IMR-90 (cell line): ENCODE data around the gene ITGB1. TPM values are rescaled to one million over a fixed set of nuclear protein-coding genes. Genes with fewer than 3 reads are reported as not detected.
"Not testable (repeated sequence)": the region's sequence is repeated elsewhere in the genome, so short reads cannot be mapped to it uniquely, and the experiment has no call there.

Source experiments
- ATAC-seq: fragments of 200-7000 bp; cut with Tn5 transposase; 2 replicates; pipeline ENCODE4 v1.9.1; 2020; ENCODE audit warnings: low read depth, mild to moderate bottlenecking, moderate library complexity
- BruUV-seq: library from RNA; stranded (reverse); fragments of 400-500 nt; replicated peaks from 2 replicates; lab custom pipeline; 2021; lab: Mats Ljungman, UMichigan
- CTCF ChIA-PET: fragments of 300-600 bp; formaldehyde crosslinking; extraction: SDS; loops from one replicate; lab custom pipeline; 2021; ENCODE audit warnings: antibody characterized with exemption; lab: Yijun Ruan, JAX
- POLR2A ChIA-PET: fragments of 300-600 bp; sonication (Branson Sonifier 250); formaldehyde crosslinking; loops from one replicate; lab custom pipeline; 2022; ENCODE audit warnings: antibody characterized with exemption; ENCODE audit not compliant: unreplicated experiment; lab: Charles Lee
- DNase-seq: peaks from one replicate; pipeline ENCODE4 v3.0.0; 2013
- H2AFZ ChIP-seq: replicated peaks from 2 replicates; pipeline ENCODE3; 2013; ENCODE audit warnings: low read length, mild to moderate bottlenecking; ENCODE audit not compliant: poor library complexity
- H2AK5ac ChIP-seq: 2 replicates; pipeline ENCODE4 v1.6.1; 2013; ENCODE audit warnings: low read depth, low read length, inconsistent platforms
- H2AK9ac ChIP-seq: replicated peaks from 2 replicates; pipeline ENCODE3; 2013; ENCODE audit warnings: mild to moderate bottlenecking, low read depth, low read length, moderate library complexity; ENCODE audit not compliant: poor library complexity
- H2BK120ac ChIP-seq: 2 replicates; pipeline ENCODE4 v1.6.1; 2013; ENCODE audit warnings: low read depth, low read length, inconsistent platforms
- H2BK15ac ChIP-seq: 3 replicates; pipeline ENCODE4 v1.6.1; 2013; ENCODE audit warnings: low read depth, low read length, inconsistent platforms
- H2BK20ac ChIP-seq: 2 replicates; pipeline ENCODE4 v1.6.1; 2013; ENCODE audit warnings: low read depth, mild to moderate bottlenecking, inconsistent platforms, low read length, moderate library complexity
- H2BK5ac ChIP-seq: 2 replicates; pipeline ENCODE4 v1.6.1; 2013; ENCODE audit warnings: mild to moderate bottlenecking, low read depth, low read length, inconsistent platforms; ENCODE audit not compliant: poor library complexity, severe bottlenecking
- H3K14ac ChIP-seq: replicated peaks from 2 replicates; pipeline ENCODE4 v1.6.1; 2013; ENCODE audit warnings: low read depth, low read length, inconsistent platforms
- H3K18ac ChIP-seq: 2 replicates; pipeline ENCODE4 v1.6.1; 2013; ENCODE audit warnings: low read depth, low read length, control low read depth
- H3K23ac ChIP-seq: 2 replicates; pipeline ENCODE4 v1.6.1; 2013; ENCODE audit warnings: low read depth, low read length, inconsistent platforms
- H3K27ac ChIP-seq: 2 replicates; pipeline ENCODE4 v1.5.1; 2013; ENCODE audit warnings: mild to moderate bottlenecking, control low read depth, low read length; ENCODE audit not compliant: insufficient read depth
- H3K27me3 ChIP-seq: 2 replicates; pipeline ENCODE4 v1.6.1; 2013; ENCODE audit warnings: low read length; ENCODE audit not compliant: control insufficient read depth, insufficient read depth
- H3K36me3 ChIP-seq: 2 replicates; pipeline ENCODE4 v1.6.1; 2013; ENCODE audit warnings: low read length, mixed read lengths; ENCODE audit not compliant: control insufficient read depth, insufficient read depth
- H3K4ac ChIP-seq: 2 replicates; pipeline ENCODE4 v1.6.1; 2013; ENCODE audit warnings: low read depth, low read length, inconsistent platforms
- H3K4me1 ChIP-seq: 2 replicates; pipeline ENCODE4 v1.6.1; 2013; ENCODE audit warnings: low read length, mixed read lengths; ENCODE audit not compliant: control insufficient read depth, insufficient read depth
- H3K4me2 ChIP-seq: 2 replicates; pipeline ENCODE4 v1.6.1; 2013; ENCODE audit warnings: low read depth, mild to moderate bottlenecking, control low read depth, low read length, moderate library complexity
- H3K4me3 ChIP-seq: 2 replicates; pipeline ENCODE4 v1.5.1; 2013; ENCODE audit warnings: low read depth, mild to moderate bottlenecking, control low read depth, low read length, moderate library complexity; ENCODE audit not compliant: insufficient read depth
- H3K56ac ChIP-seq: 2 replicates; pipeline ENCODE4 v1.6.1; 2013; ENCODE audit warnings: low read length, inconsistent platforms; ENCODE audit not compliant: insufficient read depth; ENCODE audit errors: extremely low read depth
- H3K79me1 ChIP-seq, 2 experiments: 2 replicates each; pipeline ENCODE4 v1.6.1; 2013; ENCODE audit warnings: low read length in 2 of 2, inconsistent platforms in 1 of 2, low read depth in 1 of 2
- H3K9ac ChIP-seq: 2 replicates; pipeline ENCODE4 v1.6.1; 2013; ENCODE audit warnings: low read depth, low read length, control low read depth
- H3K9me1 ChIP-seq: 2 replicates; pipeline ENCODE4 v1.6.1; 2013; ENCODE audit warnings: low read length, inconsistent platforms; ENCODE audit not compliant: insufficient read depth
- H3K9me3 ChIP-seq: 2 replicates; pipeline ENCODE4 v1.6.1; 2013; ENCODE audit warnings: low read length; ENCODE audit not compliant: control insufficient read depth, insufficient read depth
- H4K20me1 ChIP-seq: 2 replicates; pipeline ENCODE4 v1.6.1; 2013; ENCODE audit warnings: low read length, inconsistent platforms; ENCODE audit not compliant: insufficient read depth
- H4K5ac ChIP-seq: 2 replicates; pipeline ENCODE4 v1.6.1; 2013; ENCODE audit warnings: mild to moderate bottlenecking, low read depth, low read length, control low read depth
- H4K8ac ChIP-seq, 2 experiments: 2 replicates each; pipeline ENCODE4 v1.6.1; 2013; ENCODE audit warnings: low read depth in 2 of 2, low read length in 2 of 2, control low read depth in 1 of 2, inconsistent platforms in 1 of 2
- H4K91ac ChIP-seq: 2 replicates; pipeline ENCODE4 v1.6.1; 2013; ENCODE audit warnings: low read depth, low read length, inconsistent platforms; ENCODE audit not compliant: insufficient read depth
- CEBPB ChIP-seq: IDR thresholded peaks from 2 replicates; pipeline ENCODE4 v1.6.1; 2012; ENCODE audit warnings: low read depth, low read length, improper control_type of control experiment
- CTCF ChIP-seq: conservative IDR thresholded peaks from 2 replicates; pipeline ENCODE4 v1.5.1; 2012; ENCODE audit warnings: mild to moderate bottlenecking, low read depth, low read length, improper control_type of control experiment
- FOS ChIP-seq: fragments of 150-350 bp; IDR thresholded peaks from 2 replicates; pipeline ENCODE4 v1.6.1; 2016; ENCODE audit warnings: low read depth, low read length
- MAZ ChIP-seq: IDR thresholded peaks from 2 replicates; pipeline ENCODE4 v1.6.1; 2012; ENCODE audit warnings: low read depth, mild to moderate bottlenecking, low read length, improper control_type of control experiment, moderate library complexity, borderline replicate concordance
- MXI1 ChIP-seq: IDR thresholded peaks from 2 replicates; pipeline ENCODE4 v1.6.1; 2012; ENCODE audit warnings: low read depth, mild to moderate bottlenecking, low read length, moderate library complexity, borderline replicate concordance
- POLR2A ChIP-seq: IDR thresholded peaks from 2 replicates; pipeline ENCODE4 v1.6.1; 2012; ENCODE audit warnings: mild to moderate bottlenecking, low read depth, low read length
- WGBS, 2 experiments: methylation state at CpG; one replicate each; pipeline versions ENCODE4 v1.1.5 to v1.1.7; 2013; ENCODE audit warnings: missing lambda C conversion rate in 2 of 2; ENCODE audit not compliant: insufficient read length in 1 of 2; ENCODE audit errors: extremely low coverage in 2 of 2; 5-methylcytosine and 5-hydroxymethylcytosine counted together
- dilution Hi-C: fragments of 300-500 bp; cut with HindIII; formaldehyde crosslinking; loops from one replicate; pipeline ENCODE4 v1.14.3; 2018; ENCODE audit warnings: low sequenced_read_pairs; ENCODE audit not compliant: unreplicated experiment
- in situ Hi-C: fragments of 300-500 bp; cut with MboI; formaldehyde crosslinking; loops from 3 replicates; pipeline ENCODE4 v1.14.3; 2019; ENCODE audit warnings: low sequenced_read_pairs, inconsistent platforms, mixed read lengths
- intact Hi-C: fragments of 100-400 bp; cut with micrococcal nuclease; formaldehyde crosslinking; loops from 2 replicates; pipeline ENCODE4 v1.10.0; 2022
- polyA plus RNA-seq, 3 experiments: library from polyadenylated mRNA; depleted of rRNA; stranded (reverse); fragments of >200 nt; gene quantifications; 2 replicates each; pipeline ENCODE4 v1.2.3, GENCODE V29; 2012; ENCODE audit warnings: low replicate concordance in 1 of 3
- total RNA-seq: library from RNA; depleted of rRNA; stranded (reverse); fragments of >200 nt; gene quantifications from 2 replicates; pipeline ENCODE4 v1.2.3, GENCODE V29; 2012

ITGB1 gene
- total and polyA plus RNA-seq, 2 of the 4 experiments (the other 2 are of a cell fraction): 1,331 to 2,066 TPM

- no peaks in the 10 kb centered on the region for H3K36me3 ChIP-seq
- H4K20me1 ChIP-seq: no peaks in the 10 kb centered on the region
- H3K4me1 ChIP-seq: peaks cover 6% of the 10 kb centered on the region
- H2BK15ac ChIP-seq: peak overlapping the region; percentile 62; the same call in 2 of the 3 replicates
- peaks cover 5 to 14% of the 10 kb centered on the region in 2 experiments; a peak in 2 of 4 replicates for H3K79me1 ChIP-seq
- intact Hi-C loops: no loop called here
- no peak overlapping the region for H3K27ac ChIP-seq
- in situ Hi-C loops: no loop called here
- 0 out of 2 replicates have a peak, but pooled peaks cover 4% of the 10 kb centered on the region for H3K9me1 ChIP-seq
- no peak overlapping the region for H3K4me2 ChIP-seq
- BruUV-seq: no TSS peak
- TF ChIP-seq CTCF (no peak), CEBPB (peak; percentile 27; the same call in 1 of the 2 replicates), FOS (no peak), POLR2A (no peak), MAZ (no peak), MXI1 (no peak)
- 0 out of 4 replicates have a peak overlapping the region, but pooled peaks of 1 of the 2 experiments have one; percentile 5 for H4K8ac ChIP-seq
- no peak overlapping the region for H3K23ac ChIP-seq
- 0 out of 2 replicates have a peak overlapping the region, but pooled peaks have one; percentile 30 for H3K14ac ChIP-seq
- WGBS, 2 experiments: 91% methylated on average over 5 of the region's 9 CpGs; no CpG with 5 or more reads in 1 of the 2 experiments
- H2AK9ac ChIP-seq: no peak overlapping the region
- no peak overlapping the region for H2BK120ac ChIP-seq
- no peak overlapping the region for H3K4ac ChIP-seq
- H3K4me3 ChIP-seq: no peak overlapping the region
- peaks cover 4% of the 10 kb centered on the region for H3K9me3 ChIP-seq
- ChIA-PET POLR2A (no interaction called here), CTCF (interaction anchor here (0.6 kb wide), 1 partner anchor 301 kb away, joined by 4 read pairs; no protein-coding TSS in a partner anchor)
- H2BK20ac ChIP-seq: no peak overlapping the region; the same call in 1 of the 2 replicates
- no peak overlapping the region for H2BK5ac ChIP-seq
- H4K91ac ChIP-seq: no peak overlapping the region
- no peak for DNase-seq
- no peak overlapping the region for H3K9ac ChIP-seq
- dilution Hi-C loops: no loop called here
- no peaks in the 10 kb centered on the region for H3K27me3 ChIP-seq
- no peak overlapping the region for H2AFZ ChIP-seq
- H3K56ac ChIP-seq: no peak overlapping the region
- no peak overlapping the region for H4K5ac ChIP-seq
- no peak overlapping the region for H3K18ac ChIP-seq
- no peak for ATAC-seq
- peak overlapping the region; percentile 70; the same call in 1 of the 2 replicates for H2AK5ac ChIP-seq
Observed at GRCh38 chr10:32995066-32995622, 37.1 kb upstream of the ITGB1 start.

- H3K9ac ChIP-seq, H3K23ac ChIP-seq, H2BK20ac ChIP-seq, H3K56ac ChIP-seq, dilution Hi-C loops, H3K18ac ChIP-seq, H2AK5ac ChIP-seq, ATAC-seq, BruUV-seq, H2AFZ ChIP-seq, H4K5ac ChIP-seq, H2BK15ac ChIP-seq, CTCF ChIA-PET, POLR2A ChIA-PET, H3K14ac ChIP-seq, H3K4me1 ChIP-seq, H3K9me1 ChIP-seq, H4K91ac ChIP-seq, in situ Hi-C loops, H3K4ac ChIP-seq, H4K8ac ChIP-seq, H3K4me3 ChIP-seq, DNase-seq, H2AK9ac ChIP-seq, H3K4me2 ChIP-seq, H3K27me3 ChIP-seq, H2BK120ac ChIP-seq, H3K36me3 ChIP-seq, intact Hi-C loops, H4K20me1 ChIP-seq, H3K27ac ChIP-seq, H3K9me3 ChIP-seq, H2BK5ac ChIP-seq: not testable (repeated sequence)
- peaks cover 5 to 14% of the 10 kb centered on the region in 2 experiments; a peak in 2 of 4 replicates for H3K79me1 ChIP-seq
- no CpG with 5 or more reads among the region's 2 CpGs for WGBS, 2 experiments
Observed at GRCh38 chr10:32994632-32995031, 36.6 kb upstream of the ITGB1 start.
